ENCODE results near the gene ZC3H10. TPM values are rescaled to one million over a fixed set of nuclear protein-coding genes. Genes with fewer than 3 reads are reported as not detected.

The ZC3H10 gene
- total and polyA plus RNA-seq, 2 donors (not counting 3 experiments of a cell fraction or from before 2014, with no cell fraction given) = 2.6 to 10.1 TPM

DNA sequence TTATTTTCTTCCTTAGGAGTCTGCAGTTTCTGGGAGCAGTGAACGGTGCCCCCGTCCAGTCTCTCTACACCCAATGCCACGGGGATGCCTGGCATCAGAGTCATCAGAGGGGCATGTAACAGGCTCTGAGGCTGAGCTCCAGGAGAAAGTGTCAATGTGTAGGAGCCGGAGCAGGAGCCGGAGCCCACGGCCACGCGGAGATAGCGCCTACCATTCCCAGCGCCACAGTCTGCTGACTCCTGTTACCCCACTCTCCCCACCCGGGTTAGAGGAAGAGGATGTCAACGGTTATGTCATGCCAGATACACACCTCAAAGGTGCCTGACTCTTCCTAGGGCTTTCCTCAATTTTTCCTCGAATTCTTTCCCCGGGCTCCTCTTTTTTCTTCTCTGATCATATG is 17.0 kb upstream of the ZC3H10 start:
- Histone ChIP-seq H3K9me1 (replicated peaks; ENCODE audit: control insufficient read depth, extremely low read depth, insufficient read depth, low read length) (no peaks in the 10 kb centered on the region), H3K4me1 (ENCODE audit: control insufficient read depth, extremely low read depth, insufficient read depth, low read length) (peaks cover 34% of the 10 kb centered on the region), H3K4me2 (ENCODE audit: insufficient read depth, low read length) (no peak overlapping the region), H4K20me1 (replicated peaks; ENCODE audit: control insufficient read depth, extremely low read depth, insufficient read depth, low read length) (no peaks in the 10 kb centered on the region), H3K9me3 (replicated peaks; ENCODE audit: control insufficient read depth, insufficient read depth, low read length) (no peaks in the 10 kb centered on the region), H3K27me3 (ENCODE audit: control insufficient read depth in 2 of 2, insufficient read depth in 2 of 2, low read length in 2 of 2) (peaks cover 4 to 13% of the 10 kb centered on the region in 2 experiments), H2AFZ (ENCODE audit: low read depth, low read length) (no peak overlapping the region), H3K9ac (replicated peaks; ENCODE audit: extremely low read depth, insufficient read depth, low read length) (no peak overlapping the region), H3K4me3 (replicated peaks in 1 of 3; ENCODE audit: insufficient read depth in 1 of 3, low read depth in 1 of 3, low read length in 3 of 3) (no peak overlapping the region), H3K27ac (ENCODE audit: insufficient read depth, low read depth, low read length) (no peak overlapping the region), H3K36me3 (ENCODE audit: control insufficient read depth in 2 of 2, extremely low read depth in 1 of 2, insufficient read depth in 2 of 2, low read length in 2 of 2) (no peaks in the 10 kb centered on the region), H3K79me2 (ENCODE audit: control insufficient read depth, insufficient read depth, low read length) (peaks cover 16% of the 10 kb centered on the region)
- CTCF ChIA-PET = interaction anchor here (0.6 to 5.3 kb wide), 4 partner anchors 10 to 24 kb away, joined by 3 to 59 read pairs (median 6); partner anchors contain the start of gene ERBB3
- FAIRE-seq (no peak), DNase-seq (ENCODE audit: low read depth, low spot score) (no peak)
- no TSS peak for BruUV-seq (replicated peaks)
- dilution Hi-C loops (cut with MboI; ENCODE audit: extremely low pct_ligation_motif_present, low sequenced_read_pairs) = no loop called here
- TF ChIP-seq JUN (IDR thresholded peaks at IDR 0.05; ENCODE audit: borderline replicate concordance, insufficient read depth, insufficient read length, low read depth) (no peak), EZH2 (IDR thresholded peaks at IDR 0.05; ENCODE audit: borderline replicate concordance, low read depth, low read length, severe bottlenecking) (no peak), POLR2A (IDR thresholded peaks at IDR 0.05; ENCODE audit: low read depth, low read length) (no peak), FOS (IDR thresholded peaks at IDR 0.05; ENCODE audit: borderline replicate concordance, insufficient read depth, low read length) (no peak), GATA2 (IDR thresholded peaks at IDR 0.05; ENCODE audit: insufficient read depth, insufficient read length, low read depth, low read length) (no peak), MYC (IDR thresholded peaks at IDR 0.05; ENCODE audit: low read depth, low read length) (no peak), POLR2AphosphoS5 (IDR thresholded peaks at IDR 0.05; ENCODE audit: insufficient read depth, low read depth, low read length) (no peak)
- TF ChIP-seq, protein P1, sequence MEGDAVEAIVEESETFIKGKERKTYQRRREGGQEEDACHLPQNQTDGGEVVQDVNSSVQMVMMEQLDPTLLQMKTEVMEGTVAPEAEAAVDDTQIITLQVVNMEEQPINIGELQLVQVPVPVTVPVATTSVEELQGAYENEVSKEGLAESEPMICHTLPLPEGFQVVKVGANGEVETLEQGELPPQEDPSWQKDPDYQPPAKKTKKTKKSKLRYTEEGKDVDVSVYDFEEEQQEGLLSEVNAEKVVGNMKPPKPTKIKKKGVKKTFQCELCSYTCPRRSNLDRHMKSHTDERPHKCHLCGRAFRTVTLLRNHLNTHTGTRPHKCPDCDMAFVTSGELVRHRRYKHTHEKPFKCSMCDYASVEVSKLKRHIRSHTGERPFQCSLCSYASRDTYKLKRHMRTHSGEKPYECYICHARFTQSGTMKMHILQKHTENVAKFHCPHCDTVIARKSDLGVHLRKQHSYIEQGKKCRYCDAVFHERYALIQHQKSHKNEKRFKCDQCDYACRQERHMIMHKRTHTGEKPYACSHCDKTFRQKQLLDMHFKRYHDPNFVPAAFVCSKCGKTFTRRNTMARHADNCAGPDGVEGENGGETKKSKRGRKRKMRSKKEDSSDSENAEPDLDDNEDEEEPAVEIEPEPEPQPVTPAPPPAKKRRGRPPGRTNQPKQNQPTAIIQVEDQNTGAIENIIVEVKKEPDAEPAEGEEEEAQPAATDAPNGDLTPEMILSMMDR (IDR thresholded peaks at IDR 0.05; ENCODE audit: extremely low read depth in 1 of 2, insufficient read depth in 1 of 2, low read depth in 1 of 2, low read length in 2 of 2) = no peak
- TF ChIP-seq, protein P2, sequence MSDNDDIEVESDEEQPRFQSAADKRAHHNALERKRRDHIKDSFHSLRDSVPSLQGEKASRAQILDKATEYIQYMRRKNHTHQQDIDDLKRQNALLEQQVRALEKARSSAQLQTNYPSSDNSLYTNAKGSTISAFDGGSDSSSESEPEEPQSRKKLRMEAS (IDR thresholded peaks at IDR 0.05; ENCODE audit: insufficient read depth, insufficient read length) = no peak
- intact Hi-C loops (cut with micrococcal nuclease) = no loop called here
- POLR2A ChIA-PET = interaction anchor here (0.6 kb wide), 1 partner anchor 11 kb away, joined by 5 read pairs; no protein-coding TSS in a partner anchor

Measured in endothelial cell of umbilical vein (primary cell).